HG03469 (cell line): ENCODE results near the gene CORO7.

Experiments
- ATAC-seq: cut with Tn5 transposase; IDR thresholded peaks from one replicate; pipeline ENCODE4 v1.9.1; 2021; ENCODE audit warnings: mild to moderate bottlenecking, moderate library complexity, moderate number of reproducible peaks; ENCODE audit not compliant: unreplicated experiment

Gene CORO7

GRCh38 chr16:4385789-4386450 lies 30.5 kb downstream of the CORO7 start:
- ATAC-seq: no peak

GRCh38 chr16:4385066-4385788 lies 31.2 kb downstream of the CORO7 start:
- no peak for ATAC-seq

GRCh38 chr16:4384509-4384942 lies 31.9 kb downstream of the CORO7 start:
- ATAC-seq: no peak

GRCh38 chr16:4383591-4384444 lies 32.6 kb downstream of the CORO7 start:
- ATAC-seq: no peak

- ATAC-seq: no peak
These were observed 33.5 kb downstream of the CORO7 start for GRCh38 chr16:4382795-4383357.

GRCh38 chr16:4381935-4382794 lies 34.2 kb downstream of the CORO7 start:
- ATAC-seq: no peak

- no peak for ATAC-seq
These were observed 35.1 kb downstream of the CORO7 start for GRCh38 chr16:4381072-4381934.

GRCh38 chr16:4380119-4381063 lies 36.0 kb downstream of the CORO7 start:
- no peak for ATAC-seq

- no peak for ATAC-seq
These were observed 37.3 kb downstream of the CORO7 start for GRCh38 chr16:4378999-4379690.

GRCh38 chr16:4378161-4378666 lies 38.2 kb downstream of the CORO7 start:
- no peak for ATAC-seq

- no peak for ATAC-seq
These were observed 38.7 kb downstream of the CORO7 start for GRCh38 chr16:4377573-4378154.

- no peak for ATAC-seq
These were observed 39.4 kb downstream of the CORO7 start for GRCh38 chr16:4376893-4377572.

GRCh38 chr16:4376126-4376892 lies 40.1 kb downstream of the CORO7 start:
- ATAC-seq: no peak

GRCh38 chr16:4375717-4376116 lies 40.7 kb downstream of the CORO7 start:
- no peak for ATAC-seq

- no peak for ATAC-seq
These were observed 42.3 kb downstream of the CORO7 start for GRCh38 chr16:4373909-4374742.
